Measurements from ENCODE around the gene IGHMBP2.

The IGHMBP2 gene

GRCh38 chr11:68925611-68926010 is 21.9 kb downstream of the IGHMBP2 start:
- no peak for DNase-seq (ENCODE audit: extremely low read depth in 1 of 2, low read depth in 1 of 2)

GRCh38 chr11:68927280-68928135 is 23.8 kb downstream of the IGHMBP2 start:
- DNase-seq (ENCODE audit: extremely low read depth in 1 of 2, low read depth in 1 of 2): no peak

GRCh38 chr11:68928136-68928880 is 24.6 kb downstream of the IGHMBP2 start:
- no peak for DNase-seq (ENCODE audit: extremely low read depth in 1 of 2, low read depth in 1 of 2)

GRCh38 chr11:68929135-68929534 is 25.4 kb downstream of the IGHMBP2 start:
- no peak for DNase-seq (ENCODE audit: extremely low read depth in 1 of 2, low read depth in 1 of 2)

GRCh38 chr11:68929706-68930570 is 26.2 kb downstream of the IGHMBP2 start:
- no peak for DNase-seq (ENCODE audit: extremely low read depth in 1 of 2, low read depth in 1 of 2)

- no peak for DNase-seq (ENCODE audit: extremely low read depth in 1 of 2, low read depth in 1 of 2)
Measured at GRCh38 chr11:68930991-68931855, 27.5 kb downstream of the IGHMBP2 start.

GRCh38 chr11:68931911-68932310 is 28.2 kb downstream of the IGHMBP2 start:
- no peak for DNase-seq (ENCODE audit: extremely low read depth in 1 of 2, low read depth in 1 of 2)

- no peak for DNase-seq (ENCODE audit: extremely low read depth in 1 of 2, low read depth in 1 of 2)
Measured at GRCh38 chr11:68932358-68932757, 28.7 kb downstream of the IGHMBP2 start.

- no peak for DNase-seq (ENCODE audit: extremely low read depth in 1 of 2, low read depth in 1 of 2)
Measured at GRCh38 chr11:68932933-68933577, 29.4 kb downstream of the IGHMBP2 start.

- no peak for DNase-seq (ENCODE audit: extremely low read depth in 1 of 2, low read depth in 1 of 2)
Measured at GRCh38 chr11:68933605-68934320, 30.1 kb downstream of the IGHMBP2 start.

- no peak for DNase-seq (ENCODE audit: extremely low read depth in 1 of 2, low read depth in 1 of 2)
Measured at GRCh38 chr11:68934321-68934645, 30.6 kb downstream of the IGHMBP2 start.

GRCh38 chr11:68934666-68935065 is 31.0 kb downstream of the IGHMBP2 start:
- no peak for DNase-seq (ENCODE audit: extremely low read depth in 1 of 2, low read depth in 1 of 2)

GRCh38 chr11:68935066-68935465 is 31.4 kb downstream of the IGHMBP2 start:
- DNase-seq (ENCODE audit: extremely low read depth in 1 of 2, low read depth in 1 of 2): no peak

- no peak for DNase-seq (ENCODE audit: extremely low read depth in 1 of 2, low read depth in 1 of 2)
Measured at GRCh38 chr11:68935516-68936357, 32.0 kb downstream of the IGHMBP2 start.

- no peak for DNase-seq (ENCODE audit: extremely low read depth in 1 of 2, low read depth in 1 of 2)
Measured at GRCh38 chr11:68936358-68936636, 32.6 kb downstream of the IGHMBP2 start.

- DNase-seq (ENCODE audit: extremely low read depth in 1 of 2, low read depth in 1 of 2): no peak
Measured at GRCh38 chr11:68936676-68937620, 33.3 kb downstream of the IGHMBP2 start.

- DNase-seq (ENCODE audit: extremely low read depth in 1 of 2, low read depth in 1 of 2): no peak
Measured at GRCh38 chr11:68938088-68938487, 34.4 kb downstream of the IGHMBP2 start.
